M059J (cell line): ENCODE measurements around the gene MKS1. TPM values are rescaled to one million over a fixed set of nuclear protein-coding genes. Genes with fewer than 3 reads are reported as not detected.

Experiments
- DNase-seq: peaks from one replicate; pipeline ENCODE4 v3.0.0-alpha.2; 2012; ENCODE audit warnings: low read depth
- total RNA-seq: library from RNA; depleted of rRNA; stranded (reverse); fragments of >200 nt; shearing (Covaris generic); gene quantifications from 2 replicates; pipeline ENCODE4 v1.2.3, GENCODE V29; 2014; rRNA removed

The MKS1 gene
- total RNA-seq, result 8.1 and 13.8 TPM in 2 replicates

DNA sequence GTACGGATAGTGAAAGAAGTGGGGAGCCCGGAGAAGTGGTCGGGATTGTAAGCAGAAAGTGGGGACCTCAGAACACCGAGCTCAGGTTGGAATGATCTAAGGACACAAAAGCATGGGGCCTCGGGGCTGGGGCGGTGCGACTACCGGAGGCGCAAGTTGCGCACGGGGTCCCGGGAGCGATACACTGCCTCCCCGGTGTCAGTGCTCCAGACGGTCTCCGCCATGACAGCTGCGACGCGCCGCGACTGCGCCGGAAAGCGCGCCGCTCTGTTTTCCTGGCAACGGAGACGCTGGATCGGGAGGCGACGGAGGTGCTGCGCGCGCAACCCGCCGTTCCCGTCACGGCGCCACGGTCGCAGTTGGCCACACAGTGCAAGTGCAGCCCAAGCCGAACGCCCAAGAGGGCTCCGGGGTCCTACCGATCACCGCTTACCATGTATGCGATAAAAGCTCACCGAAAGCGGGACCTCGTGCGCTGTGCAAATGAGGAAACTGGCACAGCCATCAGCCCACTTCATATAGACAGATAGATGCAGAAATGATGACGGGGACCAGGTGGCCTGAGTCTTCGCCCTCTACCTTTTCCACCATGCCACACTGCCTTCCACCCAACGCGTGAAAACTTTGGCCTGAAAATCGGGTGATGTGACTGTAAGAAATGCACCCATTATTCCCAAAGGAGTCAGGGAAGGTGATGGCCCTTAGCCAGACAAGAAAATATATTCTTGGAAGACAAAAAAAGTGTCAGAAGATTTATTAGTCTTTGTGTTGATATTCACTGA is at the start of gene MKS1:
Gene MKS1, minus strand, starts transcription at position 249 of the 782 bp plus-strand sequence. Its CDS starts 25 bp downstream, at position 224.
- peak; percentile 87 for DNase-seq

DNA sequence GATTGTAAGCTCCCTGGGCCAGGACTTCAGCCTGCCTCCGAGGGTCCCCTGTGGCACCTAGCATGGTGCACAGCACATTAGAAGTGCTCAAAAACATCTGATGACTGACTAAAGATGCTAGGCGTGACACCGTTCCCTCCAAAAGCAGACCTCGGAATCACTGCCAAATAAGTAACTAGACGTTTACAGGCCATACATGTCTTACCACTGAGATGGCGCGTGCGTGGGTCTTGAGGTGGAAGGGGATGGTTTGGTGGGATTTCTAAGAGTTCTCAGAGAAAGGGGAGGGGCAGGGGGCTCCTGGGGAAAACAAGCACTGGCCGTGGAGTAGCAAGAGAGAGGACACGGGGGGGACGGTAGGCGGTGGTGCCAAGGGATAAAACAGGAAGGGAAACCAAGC is 49.3 kb upstream of the MKS1 start:
- no peak for DNase-seq

- no peak for DNase-seq
These were observed 48.6 kb upstream of the MKS1 start for GRCh38 chr17:58267347-58268324.

- no peak for DNase-seq
These were observed 47.1 kb upstream of the MKS1 start for GRCh38 chr17:58265902-58266875.

DNA sequence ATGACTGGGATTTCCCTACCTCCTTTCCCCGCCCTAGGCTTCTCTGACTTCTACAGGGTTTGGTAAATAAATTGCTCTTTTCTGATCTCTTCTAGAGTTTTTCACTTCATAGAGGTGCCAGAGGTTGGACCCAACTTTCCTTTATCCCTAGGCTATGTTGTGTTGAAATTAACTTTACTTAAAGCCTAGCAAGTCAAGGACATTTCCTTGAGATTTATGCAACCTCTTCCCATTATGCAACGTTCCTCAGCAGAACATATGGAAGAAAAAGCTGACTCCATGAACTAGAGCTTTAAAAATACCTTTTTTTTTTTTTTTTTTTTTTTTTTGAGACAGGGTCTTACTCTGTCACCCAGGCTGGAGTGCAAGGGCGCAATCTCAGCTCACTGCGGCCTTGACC is 46.2 kb upstream of the MKS1 start:
- DNase-seq, result no peak

DNA sequence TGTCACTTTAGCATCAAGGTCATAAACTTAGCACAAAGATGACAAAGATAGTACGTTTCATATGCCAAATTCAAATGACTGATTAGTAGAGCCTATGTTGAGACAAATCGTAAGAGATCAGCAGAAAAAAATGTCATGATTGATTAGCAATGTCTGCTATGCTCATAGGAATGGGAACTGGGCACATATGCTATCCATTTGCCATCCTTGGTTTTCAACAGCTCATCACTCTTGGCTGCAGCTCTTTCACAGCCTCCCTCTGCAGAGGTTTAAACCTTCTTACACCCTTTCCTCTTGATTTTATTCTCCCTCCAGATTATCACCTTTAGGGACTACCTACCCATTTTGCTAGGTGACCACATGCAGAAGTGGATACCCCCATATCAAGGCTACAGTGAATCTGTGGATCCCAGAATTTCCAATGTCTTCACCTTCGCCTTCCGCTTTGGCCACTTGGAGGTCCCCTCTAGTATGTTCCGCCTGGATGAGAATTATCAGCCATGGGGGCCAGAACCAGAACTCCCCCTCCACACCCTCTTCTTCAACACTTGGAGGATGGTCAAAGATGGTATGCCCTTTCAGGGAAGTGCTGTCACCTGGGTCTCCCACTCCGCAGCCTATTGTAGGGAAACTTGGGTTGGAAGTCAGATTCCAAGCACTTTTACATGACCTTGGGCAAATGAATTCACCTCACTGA is 45.5 kb upstream of the MKS1 start:
- DNase-seq, result no peak

GRCh38 chr17:58263773-58264172 is 44.7 kb upstream of the MKS1 start:
- no peak for DNase-seq

GRCh38 chr17:58262149-58262548 is 43.1 kb upstream of the MKS1 start:
- DNase-seq, result no peak

- DNase-seq, result no peak
These were observed 35.7 kb upstream of the MKS1 start for GRCh38 chr17:58254803-58255202.

- DNase-seq, result no peak
These were observed 34.0 kb upstream of the MKS1 start for GRCh38 chr17:58253082-58253481.

- DNase-seq, result no peak
These were observed 33.1 kb upstream of the MKS1 start for GRCh38 chr17:58252141-58252540.

- no peak for DNase-seq
These were observed 31.4 kb upstream of the MKS1 start for GRCh38 chr17:58250344-58251011.

- peak; percentile 24 for DNase-seq
These were observed 30.4 kb upstream of the MKS1 start for GRCh38 chr17:58249270-58250133.

GRCh38 chr17:58248955-58249269 is 29.9 kb upstream of the MKS1 start:
- DNase-seq, result no peak

DNA sequence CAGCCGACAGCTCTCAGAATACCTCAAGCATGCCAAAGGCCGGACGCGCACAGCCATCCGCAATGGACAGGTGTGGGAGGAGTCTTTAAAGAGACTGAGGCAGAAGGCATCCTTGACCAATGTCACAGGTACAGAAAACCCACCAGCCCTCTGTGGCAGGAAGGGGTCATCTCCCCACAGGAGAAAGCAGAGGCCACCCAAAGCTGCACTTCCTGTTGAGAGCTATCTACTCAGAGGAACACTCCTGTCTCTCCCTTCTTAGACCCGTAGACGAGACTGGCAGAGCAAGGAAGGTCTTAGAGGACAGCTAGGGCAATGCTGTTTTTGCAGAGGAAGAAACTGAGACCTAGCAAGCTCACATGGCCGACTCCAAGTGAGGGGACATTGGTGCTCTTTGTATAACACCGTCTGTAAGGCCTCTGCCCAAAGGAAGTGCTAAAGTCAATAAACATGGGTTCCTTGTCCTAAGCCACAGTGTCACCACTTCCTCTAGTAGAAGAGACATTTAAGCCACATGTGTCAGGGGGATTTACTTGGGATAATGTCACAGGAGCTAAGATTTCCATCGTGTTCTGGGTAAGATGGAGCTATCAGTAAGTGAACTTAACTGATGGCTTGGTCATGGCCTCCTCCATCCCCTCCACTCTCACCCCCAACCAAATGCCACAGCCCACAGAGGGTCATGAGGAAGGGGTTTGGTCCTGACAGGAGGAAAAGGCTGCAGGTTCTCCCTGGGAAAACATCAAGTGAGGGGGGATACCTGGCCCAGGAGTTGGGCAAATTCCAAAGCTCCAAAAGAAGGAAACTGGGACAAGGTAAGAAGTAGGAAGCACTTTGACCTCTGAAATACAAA is 28.7 kb upstream of the MKS1 start:
- DNase-seq, result no peak

GRCh38 chr17:58246781-58247180 is 27.7 kb upstream of the MKS1 start:
- DNase-seq, result no peak

DNA sequence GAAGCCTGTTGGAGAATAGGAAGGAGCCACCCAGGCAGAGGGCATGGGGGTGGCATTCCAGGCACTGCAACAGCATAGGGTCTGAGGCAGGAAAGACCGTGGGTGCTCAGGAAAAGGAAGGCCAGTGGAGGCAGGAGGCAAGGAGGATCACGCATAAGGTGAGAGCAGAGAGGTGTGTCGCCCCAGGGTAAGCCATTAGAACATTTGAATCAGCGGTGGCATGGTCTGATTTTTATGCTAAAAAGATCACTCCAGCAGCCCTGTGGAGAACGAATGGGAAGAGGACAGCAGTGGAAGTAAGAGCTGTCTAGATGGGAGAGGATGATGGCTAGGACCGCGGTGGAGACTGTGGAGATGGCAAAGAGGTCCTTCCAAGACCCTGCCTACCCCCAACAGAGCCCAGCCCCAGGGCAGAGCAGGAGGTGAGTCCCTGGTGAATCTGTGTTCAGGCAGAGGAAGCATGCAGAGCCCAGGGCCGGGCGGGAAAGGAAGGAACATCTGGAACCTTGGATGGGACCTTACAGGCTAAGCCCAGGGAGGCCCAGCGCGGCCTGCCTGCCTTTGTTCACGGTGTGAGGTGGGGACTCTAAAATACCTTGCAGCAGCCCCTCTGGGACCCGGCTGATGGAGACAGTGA is 27.2 kb upstream of the MKS1 start:
- DNase-seq, result no peak
